NCI-H2029 treated with DMSO at 0.1 percent for 48 hours (cell line): Measurements from ENCODE around the gene TPT1.
"Not testable (repeated sequence)": the region's sequence is repeated elsewhere in the genome, so short reads cannot be mapped to it uniquely, and the experiment has no call there.

Experiments
- DNase-seq: peaks from one replicate; lab custom pipeline; 2025; lab: John Stamatoyannopoulos, UW

Gene TPT1

GRCh38 chr13:45301263-45301662, 39.7 kb downstream of the TPT1 start:
- DNase-seq: no peak

GRCh38 chr13:45300190-45300985, 40.6 kb downstream of the TPT1 start:
- no peak for DNase-seq

- DNase-seq: no peak
Measured at GRCh38 chr13:45299194-45299593, 41.8 kb downstream of the TPT1 start.

GRCh38 chr13:45298550-45298949, 42.4 kb downstream of the TPT1 start:
- not testable (repeated sequence) for DNase-seq

- no peak for DNase-seq
Measured at GRCh38 chr13:45298206-45298505, 42.8 kb downstream of the TPT1 start.

GRCh38 chr13:45297456-45298205, 43.4 kb downstream of the TPT1 start:
- no peak for DNase-seq

GRCh38 chr13:45296259-45296658, 44.7 kb downstream of the TPT1 start:
- no peak for DNase-seq

- no peak for DNase-seq
Measured at GRCh38 chr13:45295536-45295935, 45.4 kb downstream of the TPT1 start.

- peak; percentile 30 for DNase-seq
Measured at GRCh38 chr13:45292176-45292575, 48.8 kb downstream of the TPT1 start.

- DNase-seq: no peak
Measured at GRCh38 chr13:45289936-45290563, 50.9 kb downstream of the TPT1 start.
